BE2C (cell line): ENCODE data around the gene CTBP1.

Source experiments
- DNase-seq: peaks from one replicate; pipeline ENCODE4 v3.0.0-alpha.2; 2020
- H3K27me3 ChIP-seq: fragments of 250-450 bp; sonication (Bioruptor Pico); 2 replicates; pipeline ENCODE4 v1.5.1; 2020; ENCODE audit warnings: mild to moderate bottlenecking
- H3K36me3 ChIP-seq: fragments of 250-450 bp; sonication (Bioruptor Pico); 2 replicates; pipeline ENCODE4 v1.5.1; 2020; ENCODE audit warnings: mild to moderate bottlenecking
- H3K4me1 ChIP-seq: fragments of 250-450 bp; sonication (Bioruptor Pico); 2 replicates; pipeline ENCODE4 v1.5.1; 2020
- H3K4me3 ChIP-seq: 2 replicates; pipeline ENCODE4 v1.5.1; 2011; ENCODE audit warnings: low read depth, low read length
- H3K9me3 ChIP-seq: fragments of 250-450 bp; sonication (Bioruptor Pico); 2 replicates; pipeline ENCODE4 v1.5.1; 2020
- CTCF ChIP-seq: IDR thresholded peaks from 2 replicates; pipeline ENCODE4 v1.5.1; 2012; ENCODE audit warnings: mild to moderate bottlenecking, low read depth, low read length

Gene CTBP1

GRCh38 chr4:1233641-1234308, 15.2 kb downstream of the CTBP1 start:
- H3K4me3 ChIP-seq = no peak overlapping the region
- H3K4me1 ChIP-seq = no peaks in the 10 kb centered on the region
- TF ChIP-seq CTCF = 0 out of 2 replicates have a peak, but pooled peaks have one; percentile 9
- H3K27me3 ChIP-seq = no peaks in the 10 kb centered on the region
- DNase-seq = no peak
- H3K9me3 ChIP-seq = no peaks in the 10 kb centered on the region
- H3K36me3 ChIP-seq = peaks cover 62% of the 10 kb centered on the region

- Histone ChIP-seq H3K9me3 (no peaks in the 10 kb centered on the region), H3K27me3 (no peaks in the 10 kb centered on the region), H3K4me3 (no peak overlapping the region), H3K4me1 (no peaks in the 10 kb centered on the region), H3K36me3 (peaks cover 60% of the 10 kb centered on the region)
- no peak for DNase-seq
- TF ChIP-seq CTCF = no peak
Measured at GRCh38 chr4:1232661-1233621, 16.0 kb downstream of the CTBP1 start.

GRCh38 chr4:1231637-1232360, 17.1 kb downstream of the CTBP1 start:
- no peak for DNase-seq
- H3K36me3 ChIP-seq = peaks cover 66% of the 10 kb centered on the region
- no peaks in the 10 kb centered on the region for H3K9me3 ChIP-seq
- TF ChIP-seq CTCF = no peak
- no peak overlapping the region for H3K4me3 ChIP-seq
- no peaks in the 10 kb centered on the region for H3K27me3 ChIP-seq
- H3K4me1 ChIP-seq = no peaks in the 10 kb centered on the region

- Histone ChIP-seq H3K27me3 (no peaks in the 10 kb centered on the region), H3K4me3 (no peak overlapping the region), H3K9me3 (no peaks in the 10 kb centered on the region), H3K4me1 (no peaks in the 10 kb centered on the region), H3K36me3 (peaks cover 71% of the 10 kb centered on the region)
- TF ChIP-seq CTCF = no peak
- no peak for DNase-seq
Measured at GRCh38 chr4:1230971-1231636, 17.8 kb downstream of the CTBP1 start.

GRCh38 chr4:1230316-1230715, 18.6 kb downstream of the CTBP1 start:
- H3K4me3 ChIP-seq = no peak overlapping the region
- no peaks in the 10 kb centered on the region for H3K4me1 ChIP-seq
- no peaks in the 10 kb centered on the region for H3K9me3 ChIP-seq
- TF ChIP-seq CTCF = no peak
- no peak for DNase-seq
- peaks cover 71% of the 10 kb centered on the region for H3K36me3 ChIP-seq
- H3K27me3 ChIP-seq = no peaks in the 10 kb centered on the region
